ENCODE data around the gene GTF3C6.
"Not testable (repeated sequence)": the region's sequence is repeated elsewhere in the genome, so short reads cannot be mapped to it uniquely, and the experiment has no call there.

GTF3C6 gene

GRCh38 chr6:110965629-110966229 is 7.2 kb downstream of the GTF3C6 start:
- H3K18ac ChIP-seq (ENCODE audit: low read length) = no peak overlapping the region
- no peaks in the 10 kb centered on the region for H3K79me2 ChIP-seq (ENCODE audit: control insufficient read depth, insufficient read depth, low read length)
- no peak overlapping the region for H4K5ac ChIP-seq (ENCODE audit: low read length)
- H2BK120ac ChIP-seq (ENCODE audit: low read depth, low read length) = no peak overlapping the region
- WGBS (ENCODE audit: extremely low coverage, insufficient coverage, low lambda C conversion rate) = no CpG with 5 or more reads among the region's 3 CpGs
- H3K27ac ChIP-seq (ENCODE audit: low read depth, low read length) = no peak overlapping the region
- no peak overlapping the region for H4K8ac ChIP-seq (ENCODE audit: low read depth, low read length)
- DNase-seq = no peak
- H2AK5ac ChIP-seq (ENCODE audit: low read length) = no peak overlapping the region
- no peak overlapping the region for H3K56ac ChIP-seq (ENCODE audit: low read length)
- H3K4me3 ChIP-seq (ENCODE audit: low read length) = no peak overlapping the region
- H3K4me2 ChIP-seq (ENCODE audit: low read length) = no peak overlapping the region
- H2BK5ac ChIP-seq (ENCODE audit: low read length) = no peak overlapping the region
- no peak overlapping the region for H2BK15ac ChIP-seq (replicated peaks; ENCODE audit: low read depth)
- no peak overlapping the region for H3K23ac ChIP-seq (ENCODE audit: low read length)
- no peaks in the 10 kb centered on the region for H3K4me1 ChIP-seq (ENCODE audit: control insufficient read depth, low read depth, low read length)
- no peaks in the 10 kb centered on the region for H3K79me1 ChIP-seq (ENCODE audit: low read length)
- no peak overlapping the region for H3K9ac ChIP-seq (ENCODE audit: low read length)
- H3K4ac ChIP-seq (ENCODE audit: low read depth, low read length) = no peak overlapping the region
- H3K27me3 ChIP-seq (ENCODE audit: insufficient read depth, low read length, poor library complexity) = no peaks in the 10 kb centered on the region
- H3K36me3 ChIP-seq (ENCODE audit: control insufficient read depth, insufficient read depth, low read length) = peaks cover 1% of the 10 kb centered on the region

GRCh38 chr6:110968661-110969060 is 10.2 kb downstream of the GTF3C6 start:
- not testable (repeated sequence) for H3K56ac ChIP-seq (ENCODE audit: low read length); H3K27ac ChIP-seq (ENCODE audit: low read depth, low read length); H3K4me1 ChIP-seq (ENCODE audit: control insufficient read depth, low read depth, low read length); H4K8ac ChIP-seq (ENCODE audit: low read depth, low read length); H3K4me2 ChIP-seq (ENCODE audit: low read length); H3K23ac ChIP-seq (ENCODE audit: low read length); H3K36me3 ChIP-seq (ENCODE audit: control insufficient read depth, insufficient read depth, low read length); DNase-seq; H3K4me3 ChIP-seq (ENCODE audit: low read length); H3K18ac ChIP-seq (ENCODE audit: low read length); H3K79me1 ChIP-seq (ENCODE audit: low read length); H2BK5ac ChIP-seq (ENCODE audit: low read length); H3K9ac ChIP-seq (ENCODE audit: low read length); H3K27me3 ChIP-seq (ENCODE audit: insufficient read depth, low read length, poor library complexity); H3K4ac ChIP-seq (ENCODE audit: low read depth, low read length); H2BK120ac ChIP-seq (ENCODE audit: low read depth, low read length); H2AK5ac ChIP-seq (ENCODE audit: low read length); H4K5ac ChIP-seq (ENCODE audit: low read length); H3K79me2 ChIP-seq (ENCODE audit: control insufficient read depth, insufficient read depth, low read length); H2BK15ac ChIP-seq (replicated peaks; ENCODE audit: low read depth)
- WGBS (ENCODE audit: extremely low coverage, insufficient coverage, low lambda C conversion rate) = no CpG with 5 or more reads among the region's 2 CpGs

- Histone ChIP-seq H3K23ac (ENCODE audit: low read length) (no peak overlapping the region), H3K4me1 (ENCODE audit: control insufficient read depth, low read depth, low read length) (no peaks in the 10 kb centered on the region), H3K36me3 (ENCODE audit: control insufficient read depth, insufficient read depth, low read length) (no peaks in the 10 kb centered on the region), H4K8ac (ENCODE audit: low read depth, low read length) (no peak overlapping the region), H3K9ac (ENCODE audit: low read length) (no peak overlapping the region), H2BK15ac (replicated peaks; ENCODE audit: low read depth) (no peak overlapping the region), H2AK5ac (ENCODE audit: low read length) (no peak overlapping the region), H3K18ac (ENCODE audit: low read length) (no peak overlapping the region), H3K4ac (ENCODE audit: low read depth, low read length) (no peak overlapping the region), H4K5ac (ENCODE audit: low read length) (no peak overlapping the region), H2BK5ac (ENCODE audit: low read length) (no peak overlapping the region), H3K27ac (ENCODE audit: low read depth, low read length) (no peak overlapping the region), H2BK120ac (ENCODE audit: low read depth, low read length) (no peak overlapping the region), H3K79me1 (ENCODE audit: low read length) (no peaks in the 10 kb centered on the region), H3K56ac (ENCODE audit: low read length) (no peak overlapping the region), H3K4me2 (ENCODE audit: low read length) (no peak overlapping the region), H3K4me3 (ENCODE audit: low read length) (no peak overlapping the region), H3K27me3 (ENCODE audit: insufficient read depth, low read length, poor library complexity) (no peaks in the 10 kb centered on the region), H3K79me2 (ENCODE audit: control insufficient read depth, insufficient read depth, low read length) (no peaks in the 10 kb centered on the region)
- WGBS (ENCODE audit: extremely low coverage, insufficient coverage, low lambda C conversion rate) = no CpG with 5 or more reads among the region's 2 CpGs
- no peak for DNase-seq
Observed at GRCh38 chr6:110971468-110971867, 13.0 kb downstream of the GTF3C6 start.

GRCh38 chr6:110976575-110976974 is 18.1 kb downstream of the GTF3C6 start:
- H3K4me3 ChIP-seq (ENCODE audit: low read length) = no peak overlapping the region
- no peak overlapping the region for H4K5ac ChIP-seq (ENCODE audit: low read length)
- no peaks in the 10 kb centered on the region for H3K79me1 ChIP-seq (ENCODE audit: low read length)
- H2AK5ac ChIP-seq (ENCODE audit: low read length) = no peak overlapping the region
- no peak overlapping the region for H3K9ac ChIP-seq (ENCODE audit: low read length)
- H2BK120ac ChIP-seq (ENCODE audit: low read depth, low read length) = no peak overlapping the region
- H3K18ac ChIP-seq (ENCODE audit: low read length) = no peak overlapping the region
- no CpG with 5 or more reads among the region's 1 CpG for WGBS (ENCODE audit: extremely low coverage, insufficient coverage, low lambda C conversion rate)
- H3K36me3 ChIP-seq (ENCODE audit: control insufficient read depth, insufficient read depth, low read length) = no peaks in the 10 kb centered on the region
- no peak overlapping the region for H3K56ac ChIP-seq (ENCODE audit: low read length)
- no peak overlapping the region for H2BK5ac ChIP-seq (ENCODE audit: low read length)
- no peak for DNase-seq
- H3K23ac ChIP-seq (ENCODE audit: low read length) = no peak overlapping the region
- no peaks in the 10 kb centered on the region for H3K27me3 ChIP-seq (ENCODE audit: insufficient read depth, low read length, poor library complexity)
- no peak overlapping the region for H3K4ac ChIP-seq (ENCODE audit: low read depth, low read length)
- no peak overlapping the region for H4K8ac ChIP-seq (ENCODE audit: low read depth, low read length)
- H3K79me2 ChIP-seq (ENCODE audit: control insufficient read depth, insufficient read depth, low read length) = no peaks in the 10 kb centered on the region
- H3K27ac ChIP-seq (ENCODE audit: low read depth, low read length) = no peak overlapping the region
- H2BK15ac ChIP-seq (replicated peaks; ENCODE audit: low read depth) = no peak overlapping the region
- H3K4me2 ChIP-seq (ENCODE audit: low read length) = no peak overlapping the region
- H3K4me1 ChIP-seq (ENCODE audit: control insufficient read depth, low read depth, low read length) = no peaks in the 10 kb centered on the region

GRCh38 chr6:110979565-110980101 is 21.1 kb downstream of the GTF3C6 start:
- Histone ChIP-seq H3K27me3 (ENCODE audit: insufficient read depth, low read length, poor library complexity) (no peaks in the 10 kb centered on the region), H3K18ac (ENCODE audit: low read length) (no peak overlapping the region), H3K9ac (ENCODE audit: low read length) (no peak overlapping the region), H3K27ac (ENCODE audit: low read depth, low read length) (no peak overlapping the region), H2AK5ac (ENCODE audit: low read length) (no peak overlapping the region), H2BK15ac (replicated peaks; ENCODE audit: low read depth) (no peak overlapping the region), H3K4me2 (ENCODE audit: low read length) (no peak overlapping the region), H4K5ac (ENCODE audit: low read length) (no peak overlapping the region), H3K56ac (ENCODE audit: low read length) (no peak overlapping the region), H3K79me1 (ENCODE audit: low read length) (peaks cover 4% of the 10 kb centered on the region), H3K4me1 (ENCODE audit: control insufficient read depth, low read depth, low read length) (peaks cover 2% of the 10 kb centered on the region), H3K23ac (ENCODE audit: low read length) (no peak overlapping the region), H4K8ac (ENCODE audit: low read depth, low read length) (no peak overlapping the region), H2BK120ac (ENCODE audit: low read depth, low read length) (no peak overlapping the region), H3K36me3 (ENCODE audit: control insufficient read depth, insufficient read depth, low read length) (no peaks in the 10 kb centered on the region), H2BK5ac (ENCODE audit: low read length) (no peak overlapping the region), H3K4me3 (ENCODE audit: low read length) (no peak overlapping the region), H3K4ac (ENCODE audit: low read depth, low read length) (no peak overlapping the region), H3K79me2 (ENCODE audit: control insufficient read depth, insufficient read depth, low read length) (peaks cover 19% of the 10 kb centered on the region)
- DNase-seq = no peak
- WGBS (ENCODE audit: extremely low coverage, insufficient coverage, low lambda C conversion rate) = no CpG with 5 or more reads among the region's 9 CpGs

- Histone ChIP-seq H3K27me3 (ENCODE audit: insufficient read depth, low read length, poor library complexity) (no peaks in the 10 kb centered on the region), H2BK15ac (replicated peaks; ENCODE audit: low read depth) (no peak overlapping the region), H3K9ac (ENCODE audit: low read length) (no peak overlapping the region), H3K4ac (ENCODE audit: low read depth, low read length) (no peak overlapping the region), H3K56ac (ENCODE audit: low read length) (no peak overlapping the region), H3K36me3 (ENCODE audit: control insufficient read depth, insufficient read depth, low read length) (no peaks in the 10 kb centered on the region), H3K18ac (ENCODE audit: low read length) (no peak overlapping the region), H2AK5ac (ENCODE audit: low read length) (no peak overlapping the region), H3K27ac (ENCODE audit: low read depth, low read length) (no peak overlapping the region), H3K23ac (ENCODE audit: low read length) (no peak overlapping the region), H3K79me2 (ENCODE audit: control insufficient read depth, insufficient read depth, low read length) (peaks cover 19% of the 10 kb centered on the region), H3K4me1 (ENCODE audit: control insufficient read depth, low read depth, low read length) (peaks cover 2% of the 10 kb centered on the region), H2BK5ac (ENCODE audit: low read length) (no peak overlapping the region), H4K5ac (ENCODE audit: low read length) (no peak overlapping the region), H4K8ac (ENCODE audit: low read depth, low read length) (no peak overlapping the region), H2BK120ac (ENCODE audit: low read depth, low read length) (no peak overlapping the region), H3K4me3 (ENCODE audit: low read length) (no peak overlapping the region), H3K4me2 (ENCODE audit: low read length) (no peak overlapping the region), H3K79me1 (ENCODE audit: low read length) (peaks cover 4% of the 10 kb centered on the region)
- no peak for DNase-seq
- no CpG with 5 or more reads among the region's 5 CpGs for WGBS (ENCODE audit: extremely low coverage, insufficient coverage, low lambda C conversion rate)
Observed at GRCh38 chr6:110980227-110980626, 21.7 kb downstream of the GTF3C6 start.
